GM20431 (cell line): ENCODE data around the gene BORCS5.

ENCODE experiments used
- in situ Hi-C: fragments of 300-500 bp; cut with MseI, MboI; formaldehyde crosslinking; loops from one replicate; pipeline ENCODE4 v1.15.0; 2020; ENCODE audit warnings: low sequenced_read_pairs; ENCODE audit not compliant: unreplicated experiment

Gene BORCS5

DNA sequence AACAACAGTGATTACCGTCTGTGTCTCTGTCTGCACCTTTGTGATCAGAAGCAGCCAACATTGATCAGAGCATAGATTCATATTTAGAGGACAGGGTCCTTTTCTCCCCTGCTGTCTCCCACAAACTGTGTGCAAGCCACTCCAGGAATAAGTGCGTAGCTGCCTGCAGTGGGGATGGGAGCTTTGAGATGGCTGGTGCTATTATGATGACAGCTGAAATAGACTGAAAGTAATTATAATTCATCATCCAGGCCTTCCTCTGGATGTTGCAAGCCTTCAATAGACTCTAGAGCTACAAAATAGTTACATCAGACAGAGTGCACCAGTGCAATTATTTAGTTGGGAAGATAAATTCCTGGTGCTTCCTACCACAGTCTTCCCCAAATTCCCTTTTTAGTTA lies 68.1 kb downstream of the BORCS5 start:
- in situ Hi-C loops, result no loop called here

GRCh38 chr12:12425616-12426015 lies 68.7 kb downstream of the BORCS5 start:
- in situ Hi-C loops, result no loop called here

DNA sequence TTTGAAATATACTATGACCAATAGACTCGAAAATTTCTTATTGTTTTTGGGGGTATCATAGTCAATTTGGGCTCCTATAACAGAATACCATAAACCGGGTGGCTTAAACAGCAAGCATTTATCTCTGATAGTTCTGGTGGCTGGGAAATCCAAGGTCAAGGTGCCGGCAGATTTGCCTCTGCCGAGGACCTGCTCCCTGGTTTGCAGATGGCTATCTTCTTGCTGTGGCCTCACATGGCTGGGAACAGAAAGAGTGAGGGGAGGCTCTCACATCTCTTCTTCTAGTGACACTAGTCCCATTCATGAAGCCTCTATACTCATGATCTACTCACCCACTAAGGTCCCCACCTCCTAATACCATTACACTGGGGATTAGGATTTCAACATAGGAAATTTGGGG lies 70.7 kb downstream of the BORCS5 start:
- in situ Hi-C loops, result no loop called here

- in situ Hi-C loops, result no loop called here
Observed at GRCh38 chr12:12428047-12428446, 71.2 kb downstream of the BORCS5 start.

DNA sequence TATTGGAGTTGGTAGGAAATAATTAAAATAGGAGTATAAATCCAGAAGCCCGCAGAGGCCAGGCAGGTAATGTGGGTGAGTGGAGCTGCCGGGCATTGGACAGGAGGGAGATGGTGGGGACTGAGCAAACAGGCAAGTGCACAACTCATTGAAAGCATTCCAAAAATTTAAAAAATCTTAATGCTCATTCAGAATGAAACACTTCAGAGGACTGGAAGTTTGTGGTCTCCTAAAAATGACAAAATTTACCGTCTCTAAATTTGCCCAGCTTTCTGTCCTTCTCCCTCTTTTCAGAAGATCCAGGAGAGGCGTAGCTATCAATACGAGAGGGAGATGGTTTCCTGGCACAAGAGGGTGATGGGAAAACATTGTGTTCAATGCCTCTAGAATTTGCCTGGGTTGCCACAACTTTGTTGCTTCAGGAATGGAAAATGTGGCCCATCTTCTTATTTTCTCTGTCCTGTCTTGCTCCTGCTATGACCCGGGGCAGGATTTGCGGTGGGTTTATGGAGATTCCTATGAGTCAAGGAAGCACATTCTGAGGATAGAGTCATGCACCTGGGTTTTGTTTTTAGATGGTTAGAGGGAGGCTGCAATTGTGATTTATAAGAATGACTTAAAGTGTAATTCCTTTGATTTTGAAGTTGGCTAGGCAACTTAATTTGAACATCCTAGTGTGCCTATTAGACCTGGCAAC lies 72.2 kb downstream of the BORCS5 start:
- in situ Hi-C loops, result no loop called here

GRCh38 chr12:12432364-12432763 lies 75.5 kb downstream of the BORCS5 start:
- in situ Hi-C loops, result no loop called here

- in situ Hi-C loops, result no loop called here
Observed at GRCh38 chr12:12433203-12433731, 76.4 kb downstream of the BORCS5 start.

DNA sequence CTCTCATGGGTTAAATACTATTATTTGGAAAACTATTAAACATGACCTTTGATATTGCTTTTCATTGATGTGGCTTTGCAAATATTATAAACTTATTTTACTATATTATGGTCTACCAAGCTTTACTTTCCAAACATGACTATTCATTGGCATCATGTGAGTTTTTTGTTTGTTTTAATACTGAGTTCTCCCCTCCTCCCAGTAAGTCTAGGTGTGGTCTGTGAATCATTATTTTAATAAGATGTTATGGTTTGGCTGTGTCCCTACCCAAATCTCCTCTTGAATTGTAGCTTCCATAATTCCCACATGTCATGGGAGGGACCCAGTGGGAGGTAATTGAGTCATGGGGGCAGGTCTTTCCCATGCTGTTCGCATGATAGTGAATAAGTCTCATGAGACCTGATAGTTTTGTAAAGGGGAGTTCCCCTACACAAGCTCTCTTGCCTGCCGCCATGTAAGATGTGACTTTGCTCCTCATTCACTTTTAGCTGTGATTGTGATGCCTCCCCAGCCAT lies 80.0 kb downstream of the BORCS5 start:
- in situ Hi-C loops, result no loop called here

DNA sequence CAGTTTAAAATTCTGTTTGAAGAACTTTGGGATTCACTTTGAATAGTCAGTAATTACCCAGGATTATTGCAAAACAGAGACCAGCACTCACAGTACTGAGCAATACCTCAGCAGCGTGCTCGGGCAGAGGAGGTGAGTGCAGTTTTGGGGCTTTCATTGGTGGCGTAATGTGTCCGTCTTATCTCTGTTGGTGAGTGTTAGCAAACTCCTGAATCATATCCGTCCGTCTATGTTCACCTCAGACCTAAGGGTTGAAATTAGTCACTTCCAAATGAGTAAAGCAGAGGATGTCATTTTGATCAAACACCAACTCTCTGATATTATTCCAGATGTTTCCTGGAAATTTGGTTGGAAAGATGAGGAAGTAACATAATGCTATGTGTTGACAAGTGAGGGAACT lies 82.8 kb downstream of the BORCS5 start:
- in situ Hi-C loops, result no loop called here

GRCh38 chr12:12440784-12441428 lies 84.0 kb downstream of the BORCS5 start:
- in situ Hi-C loops, result no loop called here

DNA sequence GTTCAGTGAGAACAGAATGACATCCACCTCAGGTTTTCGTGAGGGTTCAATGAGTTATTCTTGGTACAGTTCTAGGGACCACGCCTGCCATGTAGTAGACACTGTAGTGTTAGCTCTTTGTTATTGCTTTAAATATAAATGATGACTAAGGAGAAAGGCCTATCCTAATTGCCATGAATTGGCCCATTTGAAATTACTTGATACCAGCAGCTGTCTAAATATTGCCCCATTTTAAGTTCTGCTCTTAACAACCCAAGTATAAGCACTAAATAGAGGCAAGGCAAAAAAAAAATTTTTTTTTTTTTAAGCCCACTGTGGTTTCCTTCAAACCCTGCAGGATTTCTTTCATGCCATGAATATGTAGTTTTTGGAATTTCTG lies 84.5 kb downstream of the BORCS5 start:
- in situ Hi-C loops, result no loop called here

- in situ Hi-C loops, result no loop called here
Observed at GRCh38 chr12:12441843-12442461, 85.1 kb downstream of the BORCS5 start.

GRCh38 chr12:12442548-12443071 lies 85.7 kb downstream of the BORCS5 start:
- in situ Hi-C loops, result no loop called here

DNA sequence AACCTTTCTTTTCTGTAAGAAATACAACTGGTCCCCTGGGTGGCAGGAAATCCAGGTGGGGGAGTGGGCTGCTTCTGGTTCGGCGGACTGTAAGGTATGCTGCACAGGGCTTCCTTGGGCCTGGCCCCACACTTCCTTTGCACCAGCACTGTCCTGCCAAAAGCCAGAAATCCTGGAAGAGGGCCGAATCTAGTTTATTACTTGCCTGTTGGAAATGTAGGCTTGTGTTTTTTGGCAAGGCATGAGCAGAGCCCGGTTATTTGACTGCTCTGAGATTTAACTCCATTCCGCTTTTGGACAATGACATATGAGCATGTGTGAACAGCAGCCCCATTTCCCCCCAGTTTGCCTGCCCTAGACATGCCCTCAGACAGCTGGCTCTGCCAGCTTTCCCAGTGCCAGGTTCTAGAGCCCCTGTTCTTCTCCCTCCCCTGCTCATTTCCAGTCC lies 86.6 kb downstream of the BORCS5 start:
- in situ Hi-C loops, result no loop called here

DNA sequence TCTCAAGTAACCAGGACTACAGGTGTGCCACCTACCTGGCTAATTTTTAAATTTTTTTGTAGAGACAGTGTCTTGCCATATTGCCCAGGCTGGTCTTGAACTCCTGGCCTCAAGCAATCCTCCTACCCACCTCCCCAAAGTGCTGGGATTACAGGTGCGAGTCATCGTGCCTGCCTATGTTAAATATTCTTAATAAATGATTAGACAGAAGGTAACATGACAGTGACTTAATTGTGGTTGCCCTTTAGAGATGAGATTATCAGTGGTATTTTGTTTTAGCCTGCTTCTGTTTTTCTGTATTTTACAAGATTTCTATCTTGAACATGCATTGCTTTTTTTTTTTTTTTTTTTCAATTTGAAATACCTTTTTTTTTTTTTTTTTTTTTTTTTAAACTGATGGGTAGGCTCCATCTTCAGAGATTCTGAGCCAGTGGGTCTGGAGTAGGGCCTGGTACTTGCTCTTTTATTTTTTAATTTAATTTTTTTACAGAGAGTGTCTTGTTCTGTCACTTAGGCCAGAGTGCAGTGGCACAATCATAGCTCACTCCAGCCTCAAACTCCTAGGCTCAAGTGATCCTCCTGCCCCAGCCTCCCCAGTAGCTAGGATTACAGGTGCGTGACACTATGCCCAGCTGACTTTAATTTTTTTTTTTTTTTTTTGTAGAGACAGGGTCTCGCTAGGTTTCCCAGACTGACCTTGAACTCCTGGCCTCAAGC lies 88.4 kb downstream of the BORCS5 start:
- in situ Hi-C loops, result no loop called here

DNA sequence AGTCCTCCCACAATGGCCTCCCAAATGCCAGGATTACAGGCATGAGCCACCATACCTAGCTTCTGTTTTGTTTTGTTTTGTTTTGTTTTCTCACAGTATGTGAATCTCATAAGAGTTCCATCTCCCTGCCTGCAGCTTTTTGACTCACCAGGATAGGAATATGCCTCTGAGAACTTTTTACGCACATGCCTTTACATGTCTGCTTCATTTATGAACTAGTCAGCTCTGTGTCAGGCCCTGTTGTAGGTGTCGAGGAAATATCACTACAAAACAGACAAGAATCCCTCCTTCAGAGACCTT lies 89.0 kb downstream of the BORCS5 start:
- in situ Hi-C loops, result no loop called here

DNA sequence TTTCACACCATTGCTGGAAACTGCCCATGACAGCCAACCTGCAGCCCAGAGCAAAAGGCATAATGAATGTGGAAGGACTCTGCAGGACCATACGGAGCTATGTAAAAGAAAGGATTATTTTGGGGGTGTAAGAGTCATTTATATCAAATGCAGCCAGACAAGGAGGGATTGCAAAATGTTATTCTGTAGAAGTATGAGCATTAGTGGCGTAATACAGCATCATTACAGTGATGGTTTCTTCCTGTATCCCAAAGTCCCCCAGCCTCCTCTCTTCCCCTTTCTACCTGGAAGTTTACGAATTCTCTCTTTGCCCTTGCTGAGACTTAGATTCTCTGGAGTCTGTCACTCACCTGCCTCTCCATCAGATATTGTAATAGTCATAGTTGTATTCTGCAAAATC lies 89.9 kb downstream of the BORCS5 start:
- in situ Hi-C loops, result no loop called here

- in situ Hi-C loops, result no loop called here
Observed at GRCh38 chr12:12447236-12447635, 90.4 kb downstream of the BORCS5 start.

GRCh38 chr12:12447837-12448236 lies 91.0 kb downstream of the BORCS5 start:
- in situ Hi-C loops, result no loop called here

DNA sequence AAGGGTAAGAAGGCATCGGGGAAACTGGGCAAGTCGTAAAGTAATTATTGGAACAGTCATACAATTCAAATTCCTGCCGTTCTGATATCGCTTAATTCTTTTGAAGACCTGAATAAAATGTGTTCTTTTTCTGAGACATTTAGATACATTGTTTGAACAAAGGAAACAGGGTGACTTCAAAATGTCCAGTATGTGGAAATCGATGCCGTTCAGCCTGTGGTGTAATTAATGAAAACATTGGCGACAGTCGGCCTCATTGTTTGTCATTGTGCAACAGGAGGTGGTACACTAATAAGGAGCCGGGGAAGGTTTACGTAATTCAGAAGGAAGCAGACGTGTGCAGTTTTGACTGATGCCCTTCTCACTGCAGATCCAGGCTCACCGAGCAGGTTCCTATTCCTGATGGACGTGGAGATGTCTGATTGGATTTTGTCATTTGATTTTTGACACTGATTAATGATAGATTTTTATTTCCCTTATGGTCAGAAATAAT lies 92.7 kb downstream of the BORCS5 start:
- in situ Hi-C loops, result no loop called here
